Gastrocnemius medialis (tissue), 4 donors: ENCODE results near the gene MBNL1.

Experiments used
- POLR2A ChIP-seq, 2 donors: fragments of 450-650 bp; IDR thresholded peaks; one replicate each; pipeline ENCODE4 v1.6.1; 2017; ENCODE audit warnings: antibody characterized with exemption in 2 of 2, mild to moderate bottlenecking in 2 of 2, moderate library complexity in 2 of 2
- TF ChIP-seq, protein P1 (sequence below), 5 experiments: fragments of 450-650 bp in 3 of 5; fragments of 200-600 bp in 2 of 5; sonication (generic) in 2 of 5; IDR thresholded peaks in 4 of 5; conservative IDR thresholded peaks in 1 of 5; 1 replicate in 4 of 5; 2 replicates in 1 of 5; pipeline ENCODE4 v1.5.1; 2016 to 2019; ENCODE audit warnings: antibody characterized with exemption in 5 of 5, mild to moderate bottlenecking in 3 of 5, moderate library complexity in 3 of 5

DNA sequence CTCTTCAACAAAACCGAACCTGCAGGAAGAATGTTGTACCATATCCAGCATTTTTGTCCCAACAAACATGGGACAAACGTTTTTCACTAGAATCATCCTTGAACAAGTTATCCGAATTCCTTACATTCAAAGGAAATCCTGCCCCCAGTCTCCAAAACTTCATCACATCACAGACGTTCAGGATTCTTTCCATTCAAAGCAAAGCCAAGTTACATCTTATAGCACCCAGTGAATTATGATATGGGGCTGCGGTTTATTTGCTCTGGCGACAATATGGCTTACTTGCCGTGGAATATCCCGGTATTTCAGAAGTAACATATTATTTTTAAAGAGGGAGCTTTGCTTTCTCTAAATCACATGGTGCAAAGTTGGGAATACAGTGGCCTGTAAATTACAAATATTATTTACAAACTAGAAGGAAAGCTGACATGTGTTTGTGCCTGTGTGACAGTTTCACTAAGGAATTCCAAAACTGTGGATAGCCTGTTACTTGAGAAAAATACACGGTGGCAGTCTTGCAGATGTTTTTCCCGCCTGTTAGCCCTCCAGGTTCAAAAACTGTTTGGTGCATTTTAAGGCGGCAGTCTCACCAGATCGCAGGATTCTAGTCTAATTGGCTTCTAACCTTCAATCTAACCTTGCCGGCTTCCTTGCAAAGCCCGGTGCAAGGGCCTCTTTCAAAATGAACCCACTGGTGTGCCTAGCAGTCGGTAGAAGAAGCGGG is 736 bp upstream of the MBNL1 start:
- TF ChIP-seq, protein P1, sequence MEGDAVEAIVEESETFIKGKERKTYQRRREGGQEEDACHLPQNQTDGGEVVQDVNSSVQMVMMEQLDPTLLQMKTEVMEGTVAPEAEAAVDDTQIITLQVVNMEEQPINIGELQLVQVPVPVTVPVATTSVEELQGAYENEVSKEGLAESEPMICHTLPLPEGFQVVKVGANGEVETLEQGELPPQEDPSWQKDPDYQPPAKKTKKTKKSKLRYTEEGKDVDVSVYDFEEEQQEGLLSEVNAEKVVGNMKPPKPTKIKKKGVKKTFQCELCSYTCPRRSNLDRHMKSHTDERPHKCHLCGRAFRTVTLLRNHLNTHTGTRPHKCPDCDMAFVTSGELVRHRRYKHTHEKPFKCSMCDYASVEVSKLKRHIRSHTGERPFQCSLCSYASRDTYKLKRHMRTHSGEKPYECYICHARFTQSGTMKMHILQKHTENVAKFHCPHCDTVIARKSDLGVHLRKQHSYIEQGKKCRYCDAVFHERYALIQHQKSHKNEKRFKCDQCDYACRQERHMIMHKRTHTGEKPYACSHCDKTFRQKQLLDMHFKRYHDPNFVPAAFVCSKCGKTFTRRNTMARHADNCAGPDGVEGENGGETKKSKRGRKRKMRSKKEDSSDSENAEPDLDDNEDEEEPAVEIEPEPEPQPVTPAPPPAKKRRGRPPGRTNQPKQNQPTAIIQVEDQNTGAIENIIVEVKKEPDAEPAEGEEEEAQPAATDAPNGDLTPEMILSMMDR (IDR thresholded peaks at IDR 0.05 in 4 of 5, conservative IDR thresholded peaks at IDR 0.05 in 1 of 5), result no peak
- TF ChIP-seq POLR2A (IDR thresholded peaks at IDR 0.05), result no peak
